Measurements from ENCODE around the gene ZNF436. TPM values are rescaled to one million over a fixed set of nuclear protein-coding genes. Genes with fewer than 3 reads are reported as not detected.

Gene ZNF436
- total and polyA plus RNA-seq, 2 of the 13 experiments (the other 11 are each of a cell fraction or from before 2014, with no cell fraction given), result 4.3 to 9.9 TPM

- TF ChIP-seq, protein P1, sequence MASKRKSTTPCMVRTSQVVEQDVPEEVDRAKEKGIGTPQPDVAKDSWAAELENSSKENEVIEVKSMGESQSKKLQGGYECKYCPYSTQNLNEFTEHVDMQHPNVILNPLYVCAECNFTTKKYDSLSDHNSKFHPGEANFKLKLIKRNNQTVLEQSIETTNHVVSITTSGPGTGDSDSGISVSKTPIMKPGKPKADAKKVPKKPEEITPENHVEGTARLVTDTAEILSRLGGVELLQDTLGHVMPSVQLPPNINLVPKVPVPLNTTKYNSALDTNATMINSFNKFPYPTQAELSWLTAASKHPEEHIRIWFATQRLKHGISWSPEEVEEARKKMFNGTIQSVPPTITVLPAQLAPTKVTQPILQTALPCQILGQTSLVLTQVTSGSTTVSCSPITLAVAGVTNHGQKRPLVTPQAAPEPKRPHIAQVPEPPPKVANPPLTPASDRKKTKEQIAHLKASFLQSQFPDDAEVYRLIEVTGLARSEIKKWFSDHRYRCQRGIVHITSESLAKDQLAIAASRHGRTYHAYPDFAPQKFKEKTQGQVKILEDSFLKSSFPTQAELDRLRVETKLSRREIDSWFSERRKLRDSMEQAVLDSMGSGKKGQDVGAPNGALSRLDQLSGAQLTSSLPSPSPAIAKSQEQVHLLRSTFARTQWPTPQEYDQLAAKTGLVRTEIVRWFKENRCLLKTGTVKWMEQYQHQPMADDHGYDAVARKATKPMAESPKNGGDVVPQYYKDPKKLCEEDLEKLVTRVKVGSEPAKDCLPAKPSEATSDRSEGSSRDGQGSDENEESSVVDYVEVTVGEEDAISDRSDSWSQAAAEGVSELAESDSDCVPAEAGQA (IDR thresholded peaks at IDR 0.05; ENCODE audit: low read depth), result peak; percentile 22; the same call in 1 of the 2 replicates
- TF ChIP-seq, protein P1 (CRISPR knock-in tag; IDR thresholded peaks at IDR 0.05; ENCODE audit: borderline replicate concordance), result no peak; the same call in 1 of the 2 replicates
- TF ChIP-seq ZBTB40 (IDR thresholded peaks at IDR 0.05), result no peak
- peak; percentile 49; the same call in 1 of the 2 replicates for TF ChIP-seq ZBTB40 (CRISPR knock-in tag; IDR thresholded peaks at IDR 0.05)
- peak; percentile 67; the same call in 1 of the 2 replicates for TF ChIP-seq EEA1 (CRISPR knock-in tag; IDR thresholded peaks at IDR 0.05; ENCODE audit: borderline replicate concordance)
- TF ChIP-seq ZKSCAN1 (IDR thresholded peaks at IDR 0.05; ENCODE audit: low read length), result no peak
- TF ChIP-seq ZNF747 (CRISPR knock-in tag; IDR thresholded peaks at IDR 0.05; ENCODE audit: borderline replicate concordance), result no peak
- no peak for TF ChIP-seq ZNF362 (CRISPR knock-in tag; IDR thresholded peaks at IDR 0.05; ENCODE audit: borderline replicate concordance)
- no peak for TF ChIP-seq BORCS8-MEF2B (CRISPR knock-in tag; IDR thresholded peaks at IDR 0.05)
- peak; percentile 63 for TF ChIP-seq ZNF792 (CRISPR knock-in tag; IDR thresholded peaks at IDR 0.05)
- no peak for TF ChIP-seq MED13 (CRISPR knock-in tag; IDR thresholded peaks at IDR 0.05)
- TF ChIP-seq NFE2 (CRISPR knock-in tag; IDR thresholded peaks at IDR 0.05), result no peak
- no peak for TF ChIP-seq ZIK1 (CRISPR knock-in tag; IDR thresholded peaks at IDR 0.05; ENCODE audit: borderline replicate concordance, low read depth)
Measured at GRCh38 chr1:23368562-23369334, 888 bp downstream of the ZNF436 start (continued).

Data from HepG2 (cell line).